CD4-positive, alpha-beta T cell treated with Interleukin-10 for 1 hour (primary cell): ENCODE measurements around the gene CD226.
"Not testable (repeated sequence)": the region's sequence is repeated elsewhere in the genome, so short reads cannot be mapped to it uniquely, and the experiment has no call there.

Experiments
- DNase-seq: peaks from one replicate; pipeline ENCODE4 v3.0.0-alpha.2; 2020

The CD226 gene

DNA sequence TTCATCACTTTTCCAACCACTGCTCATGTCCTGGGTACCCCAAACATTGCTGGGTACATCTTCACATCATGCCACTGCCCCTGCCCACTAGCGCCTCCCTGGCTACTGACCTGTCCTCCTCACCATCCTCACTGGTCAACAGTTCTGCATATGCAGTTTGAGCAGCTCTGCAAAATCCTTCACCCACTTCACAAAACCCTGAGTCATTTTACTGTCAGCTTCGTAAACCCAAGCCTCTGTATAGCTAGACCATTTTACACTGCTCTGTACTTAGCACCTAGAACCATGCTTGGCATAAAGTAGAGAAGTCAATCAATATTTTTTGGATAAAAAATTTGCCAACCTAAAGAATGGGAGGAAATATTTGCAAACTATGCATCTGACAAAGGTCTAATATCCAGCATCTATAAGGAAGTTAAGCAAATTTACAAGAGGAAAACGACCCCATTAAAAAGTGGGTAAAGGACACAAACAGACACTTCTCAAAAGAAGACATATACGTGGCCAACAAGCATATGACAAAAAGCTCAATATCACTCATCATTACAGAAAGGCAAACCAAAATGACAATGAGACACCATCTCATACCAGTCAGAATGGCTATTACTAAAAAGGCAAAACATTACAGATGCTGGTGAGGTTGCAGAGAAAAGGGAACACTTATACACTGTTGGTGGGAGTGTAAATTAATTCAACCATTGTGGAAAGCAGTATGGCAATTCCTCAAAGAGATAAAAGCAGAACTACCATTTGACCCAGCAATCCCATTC, 48.3 kb downstream of the CD226 start:
- DNase-seq = not testable (repeated sequence)

DNA sequence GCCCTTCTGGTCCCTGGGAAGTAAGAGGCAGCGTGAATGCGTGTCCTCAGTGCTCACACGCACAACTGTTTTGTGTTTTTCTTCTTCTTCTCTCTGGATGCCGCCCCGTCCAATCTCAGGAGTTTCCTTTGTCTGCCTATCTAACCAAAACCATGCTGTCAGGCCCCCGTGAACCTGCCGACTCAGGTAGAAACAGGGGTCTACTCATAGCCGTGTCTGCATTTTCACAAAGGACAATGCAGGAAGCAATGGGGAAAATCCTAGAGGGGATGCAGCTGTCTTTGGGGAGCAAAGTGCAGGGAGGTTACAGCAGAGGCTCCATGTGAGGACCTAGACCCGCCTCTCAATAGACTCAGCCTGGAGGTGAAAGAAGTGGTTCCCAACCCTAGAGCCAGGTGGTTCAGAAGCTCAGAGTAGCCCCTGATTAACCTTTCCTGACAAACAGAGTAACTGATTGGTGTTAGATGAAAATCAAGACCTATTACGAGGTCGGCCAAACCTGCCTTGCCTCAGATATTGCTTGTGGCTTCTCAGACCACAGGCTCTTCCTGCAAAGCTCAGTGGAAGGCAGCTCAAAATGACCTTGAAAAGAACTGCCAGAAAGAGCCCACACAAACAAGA, 49.3 kb downstream of the CD226 start:
- DNase-seq = peak; percentile 36

DNA sequence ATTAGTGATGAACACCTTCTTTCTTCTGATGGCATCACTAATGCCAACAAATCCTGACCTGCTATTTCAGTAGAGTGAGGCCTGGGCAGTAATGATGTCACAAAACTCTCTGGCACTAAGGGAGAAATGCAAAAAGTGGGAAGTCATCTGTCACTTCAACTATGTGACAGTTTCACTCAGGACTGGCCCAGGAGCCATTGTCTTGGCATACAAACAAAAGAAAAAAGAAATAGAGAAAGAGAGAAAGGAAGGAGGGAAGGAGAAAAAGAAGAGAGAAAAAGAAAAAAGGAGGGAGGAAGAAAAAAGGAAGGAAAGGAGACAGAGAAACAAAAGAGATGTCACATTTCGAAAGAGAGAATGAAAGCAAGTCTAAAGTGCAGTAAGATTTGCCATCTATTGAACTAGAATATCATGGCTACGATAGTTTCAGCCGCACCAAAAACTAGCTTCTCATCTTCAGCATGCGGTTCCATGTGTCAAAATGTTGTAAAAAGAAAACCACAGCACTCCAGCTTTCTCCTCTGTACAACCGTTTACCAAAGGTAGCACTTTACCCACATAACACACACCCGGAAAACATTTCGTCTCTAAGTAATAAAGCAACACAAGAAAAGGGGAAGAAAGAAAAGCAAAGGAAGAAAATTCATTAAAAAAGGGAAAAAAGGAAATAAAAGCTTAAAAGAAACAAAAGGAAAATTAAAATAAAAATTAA, 50.1 kb downstream of the CD226 start:
- DNase-seq = peak; percentile 59

DNA sequence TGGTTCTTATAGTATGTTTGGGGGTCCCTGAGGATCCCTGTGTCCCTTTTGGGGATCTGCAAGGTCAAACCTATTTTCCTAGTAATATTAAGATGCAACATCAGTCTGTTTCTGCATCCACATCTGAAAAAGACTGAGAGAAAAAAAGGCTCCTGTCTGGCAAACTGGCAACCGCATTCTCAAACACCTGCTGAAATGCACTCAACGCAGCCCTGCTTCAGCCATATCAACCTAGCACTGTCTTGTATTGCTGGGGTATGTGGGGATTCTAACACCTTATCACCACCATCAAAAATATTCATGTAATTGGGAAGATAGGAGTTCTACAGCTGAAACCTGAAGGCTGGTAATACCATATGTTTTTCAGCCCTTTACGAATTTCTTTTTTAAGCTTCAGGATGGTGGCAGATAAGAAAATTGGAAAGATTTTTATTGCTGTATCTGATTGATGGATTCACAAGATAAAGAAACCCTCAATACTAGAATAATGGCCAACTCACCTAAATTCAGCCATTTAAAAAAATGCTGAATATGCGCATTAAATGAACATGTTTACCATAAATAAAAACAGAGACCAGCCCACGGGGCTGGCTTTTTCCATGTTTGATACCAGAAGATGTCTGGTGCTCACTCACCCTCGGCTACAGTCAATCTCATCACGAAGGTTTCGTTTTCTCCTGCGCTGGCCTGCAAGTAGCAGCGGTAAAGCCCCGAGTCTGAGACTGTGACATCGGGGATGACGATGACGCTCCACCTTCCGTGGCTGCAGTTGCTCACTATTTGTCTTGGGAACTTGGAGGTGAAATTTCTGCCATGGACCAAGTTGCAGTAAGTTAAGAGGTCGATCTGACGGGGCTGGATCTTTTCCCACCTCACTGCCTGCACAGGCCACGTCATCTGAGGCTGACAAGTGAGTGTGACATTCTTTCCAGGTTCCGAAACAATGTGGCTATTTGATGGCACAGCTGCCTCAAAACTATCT, 52.3 kb downstream of the CD226 start:
- peak; percentile 66 for DNase-seq

DNA sequence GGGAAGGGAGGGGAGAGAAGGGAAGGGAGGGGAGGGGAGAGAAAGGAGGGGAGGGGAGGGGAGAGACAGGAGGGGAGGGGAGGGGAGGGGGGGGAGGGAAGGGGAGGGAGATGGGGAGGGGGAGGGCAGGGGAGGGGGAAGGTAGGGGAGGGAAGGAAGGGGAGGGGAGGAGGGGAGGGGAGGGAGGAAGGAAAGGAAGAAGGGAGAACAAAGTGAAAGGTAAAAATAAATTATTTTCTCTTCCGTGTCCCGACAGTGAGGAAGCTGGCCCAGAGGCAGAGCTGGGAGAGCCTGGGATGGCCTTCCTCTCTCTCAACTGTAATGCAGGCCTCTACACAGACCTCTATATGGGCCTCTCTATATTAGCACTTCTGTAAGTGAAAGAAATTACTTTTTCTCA, 53.2 kb downstream of the CD226 start:
- no peak for DNase-seq

DNA sequence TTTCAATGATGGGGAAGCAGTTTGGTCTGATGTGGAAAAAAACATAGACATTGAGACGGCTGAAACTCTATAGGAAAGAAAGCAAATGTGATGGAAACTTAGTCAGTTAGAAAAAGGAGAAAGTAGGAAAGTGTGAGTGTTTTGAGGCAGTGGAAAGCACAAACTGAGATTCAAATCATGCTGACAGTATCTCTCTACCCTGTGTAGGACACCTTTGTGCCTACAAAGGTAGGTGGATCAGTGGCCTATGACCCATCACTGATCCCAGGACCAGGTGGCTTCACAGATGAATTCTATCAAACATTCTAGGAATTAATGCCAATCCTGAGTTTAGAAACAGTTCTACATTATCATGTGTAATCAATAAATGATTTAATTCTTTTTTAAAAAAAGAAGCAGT, 57.1 kb downstream of the CD226 start:
- DNase-seq = no peak

DNA sequence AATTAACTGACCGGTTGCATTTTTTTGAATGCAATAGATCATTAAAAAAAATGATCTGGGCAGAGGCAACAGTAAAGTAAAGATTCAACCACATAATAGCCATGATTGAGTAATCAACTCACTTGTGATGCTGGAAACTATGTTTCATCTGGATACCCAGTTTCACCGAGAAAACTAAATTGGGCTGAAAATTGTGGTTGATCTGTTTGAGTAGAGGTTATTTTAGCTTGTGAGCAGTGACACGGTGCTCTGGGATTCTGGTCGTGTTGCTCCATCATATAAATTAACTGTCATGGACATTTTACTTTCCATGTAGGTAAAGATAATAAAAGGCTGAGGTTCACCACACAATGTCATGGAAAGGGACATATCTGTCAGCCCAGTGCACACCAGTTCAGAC, 58.7 kb downstream of the CD226 start:
- DNase-seq = no peak

DNA sequence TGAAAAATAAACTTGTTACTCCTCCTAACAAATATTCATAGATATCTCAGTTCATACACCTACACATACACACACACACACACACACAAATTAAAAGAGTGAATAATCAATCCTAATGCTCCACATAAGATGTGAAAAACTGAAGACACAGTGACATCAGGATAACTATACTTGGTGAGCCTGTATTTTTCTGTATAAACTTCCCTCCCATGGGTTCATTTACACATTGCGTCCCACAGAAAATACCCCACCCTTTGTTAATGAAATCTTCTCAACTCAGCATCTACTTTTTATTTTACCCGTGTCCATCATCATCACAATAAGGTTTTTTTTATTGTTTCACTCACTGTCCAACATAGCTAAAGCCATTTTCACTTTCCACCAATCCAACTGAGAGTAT, 60.4 kb downstream of the CD226 start:
- DNase-seq = no peak

DNA sequence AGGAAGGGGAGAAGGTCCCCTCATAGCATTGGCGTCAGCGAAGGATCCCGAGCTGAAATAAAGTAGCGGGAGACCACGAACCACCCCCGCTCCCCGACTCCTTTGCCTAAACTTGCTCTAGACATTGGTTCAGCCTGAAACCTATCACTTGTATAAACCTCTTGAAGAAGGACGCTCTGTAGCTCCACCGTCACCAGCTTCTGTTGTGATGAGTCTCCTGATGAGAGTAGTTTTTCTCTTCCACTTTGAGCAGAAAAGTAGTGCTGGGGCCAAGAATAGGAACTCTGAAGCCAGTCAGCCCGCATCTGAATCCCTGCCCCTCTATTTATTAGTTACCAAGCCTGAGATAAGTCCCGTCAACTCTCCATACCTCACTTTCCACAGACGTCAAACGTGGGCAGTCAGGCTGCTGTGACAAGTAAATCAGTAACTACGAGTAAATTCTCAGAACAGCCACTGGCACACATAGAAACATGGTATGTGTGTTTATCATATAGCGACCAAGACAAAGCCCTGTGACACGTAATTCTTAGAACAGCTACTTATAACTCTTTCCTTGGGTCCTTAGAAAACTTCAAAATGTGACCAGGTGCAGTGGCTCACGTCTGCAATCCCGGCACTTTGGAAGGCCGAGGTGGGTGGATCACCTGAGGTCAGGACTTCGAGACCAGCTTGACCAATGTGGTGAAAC, 61.7 kb downstream of the CD226 start:
- peak; percentile 50 for DNase-seq

DNA sequence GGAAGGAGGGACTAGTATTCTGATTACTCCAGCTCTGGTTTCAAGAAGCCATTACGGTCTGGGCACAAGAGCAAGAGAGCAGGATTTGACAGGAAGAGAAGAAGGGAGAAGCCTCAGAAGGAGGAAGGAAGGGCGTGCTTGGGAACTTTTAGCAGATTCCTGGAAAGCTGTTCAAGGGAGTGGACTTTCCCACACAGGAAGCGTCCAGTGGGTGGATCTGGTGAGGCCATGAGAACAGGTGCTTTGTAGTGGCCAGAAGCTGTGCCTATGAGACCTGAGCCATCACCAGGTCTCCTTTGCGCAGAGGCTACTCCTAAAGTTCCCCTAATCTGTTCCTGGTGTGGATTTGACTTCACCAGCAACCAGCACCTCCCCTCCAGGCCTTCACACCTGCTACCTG, 62.3 kb downstream of the CD226 start:
- no peak for DNase-seq

DNA sequence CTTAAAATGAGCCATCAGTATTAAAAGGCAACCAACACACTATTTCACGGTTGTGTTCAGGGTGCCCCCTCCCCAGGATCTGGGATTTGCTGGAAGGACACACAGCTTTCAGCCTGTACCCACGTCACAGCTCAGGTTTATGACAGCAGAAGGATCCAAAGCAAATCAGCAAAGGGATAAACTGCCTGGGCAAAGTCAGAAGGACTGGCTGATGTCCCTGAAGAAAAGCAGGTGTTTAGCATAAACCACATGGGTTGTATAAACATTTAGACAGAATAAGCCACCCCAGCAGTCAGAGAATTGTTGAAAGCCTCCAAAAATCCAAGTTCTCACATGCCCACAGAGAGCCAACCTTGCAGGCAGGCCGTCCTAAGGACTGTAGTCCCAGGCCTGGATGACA, 63.9 kb downstream of the CD226 start:
- DNase-seq = no peak

DNA sequence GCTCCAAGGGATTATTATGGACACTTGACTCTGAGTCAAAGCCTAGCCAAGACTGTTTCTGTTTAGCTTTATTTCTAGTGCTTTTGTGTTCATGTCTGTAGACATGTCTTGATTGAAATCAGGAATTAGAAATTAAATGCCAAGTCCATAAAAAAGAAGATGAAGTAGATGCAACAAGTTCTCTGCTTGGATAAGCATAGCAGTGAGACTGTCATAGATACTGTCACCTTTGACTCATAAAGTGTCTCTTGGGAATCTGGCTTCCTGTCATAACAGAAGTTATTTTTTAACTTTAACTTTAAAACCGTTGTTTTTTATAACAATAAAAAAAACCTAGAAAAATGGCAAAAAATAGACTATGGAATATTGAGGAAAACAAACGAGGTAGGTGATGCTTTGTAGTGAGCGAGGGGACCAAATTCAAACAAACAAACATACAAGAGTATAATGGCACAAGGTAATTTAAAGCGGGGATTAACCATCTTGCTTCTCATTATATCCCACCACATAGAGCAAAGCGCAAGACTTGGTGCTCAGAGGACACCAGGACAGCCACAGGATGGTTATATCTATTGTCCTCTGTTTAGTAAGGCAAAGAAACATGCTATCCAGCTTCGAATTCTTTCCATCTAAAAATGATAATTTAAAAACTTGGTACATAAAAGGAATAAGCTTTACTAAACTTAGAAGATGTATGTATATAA, 64.6 kb downstream of the CD226 start:
- DNase-seq = no peak

DNA sequence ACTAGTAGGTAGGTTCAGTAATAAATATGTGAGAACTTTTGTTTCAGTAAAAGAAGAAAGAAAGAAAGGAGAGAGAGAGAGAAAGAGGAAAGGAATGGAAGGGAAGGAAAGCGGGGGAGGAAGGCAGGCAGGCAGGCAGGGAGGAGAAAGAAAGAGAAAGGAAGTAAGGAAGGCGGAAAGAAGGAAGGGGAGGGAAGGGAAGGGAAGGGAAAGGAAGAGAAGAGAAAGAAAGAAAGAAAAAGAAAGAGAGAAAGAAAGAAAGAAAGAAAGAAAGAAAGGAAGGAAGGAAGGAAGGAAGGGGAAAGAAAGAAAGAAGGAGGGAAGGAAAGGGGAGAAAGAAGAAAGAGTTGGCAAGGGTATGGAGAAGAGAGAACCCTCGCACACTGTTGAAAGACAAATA, 67.6 kb downstream of the CD226 start:
- no peak for DNase-seq

DNA sequence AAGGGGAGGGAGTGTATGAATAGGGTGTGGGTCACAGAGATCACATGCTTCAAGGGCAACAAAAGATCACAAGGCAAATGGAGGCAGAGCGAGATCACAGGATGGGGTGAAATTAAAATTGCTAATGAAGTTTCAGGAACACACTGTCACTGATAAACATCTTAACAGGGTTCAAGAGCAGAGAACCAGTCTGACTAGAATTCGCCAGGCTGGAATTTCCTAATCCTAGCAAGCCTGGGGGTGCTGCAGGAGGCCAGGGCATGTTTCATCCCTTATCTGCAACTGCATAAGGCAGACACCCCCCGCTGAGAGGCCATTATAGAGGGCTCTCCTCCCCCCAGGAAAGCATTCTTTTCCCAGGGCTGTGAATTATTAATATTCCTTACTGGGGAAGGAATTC, 68.6 kb downstream of the CD226 start:
- DNase-seq = not testable (repeated sequence)

DNA sequence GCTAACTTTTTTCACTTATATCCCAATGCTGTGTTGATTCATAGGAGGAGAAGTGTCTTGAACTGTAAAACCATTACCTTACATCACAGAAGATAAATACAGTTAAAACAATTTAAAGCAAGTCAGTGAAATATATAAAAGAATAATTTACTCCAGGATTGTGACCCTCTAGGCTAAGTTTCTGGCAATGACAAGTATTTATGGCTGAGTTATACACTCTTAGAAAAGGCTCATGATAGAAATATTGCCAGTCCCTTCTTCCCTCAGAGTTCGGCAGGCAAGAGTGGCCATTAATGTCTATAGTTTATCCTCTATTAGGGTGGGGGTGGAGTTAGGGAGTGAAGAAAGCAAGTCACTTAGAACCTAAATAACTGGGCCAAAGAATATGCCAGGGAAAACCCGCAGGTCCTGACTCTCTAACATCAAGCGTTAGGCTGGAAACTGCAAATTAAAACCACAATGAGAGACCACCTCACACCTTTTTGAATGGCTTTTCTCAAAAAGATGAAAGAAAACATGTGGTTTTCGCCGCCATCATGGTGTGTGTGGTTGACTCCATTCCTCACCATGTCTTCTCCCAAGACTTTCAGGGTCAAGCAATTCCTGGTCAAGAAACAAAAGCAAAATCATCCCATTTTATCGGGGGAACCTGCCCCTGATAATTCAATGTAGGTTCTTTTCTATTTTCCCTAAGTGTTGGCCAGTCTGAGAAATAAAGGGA, 69.3 kb downstream of the CD226 start:
- no peak for DNase-seq

DNA sequence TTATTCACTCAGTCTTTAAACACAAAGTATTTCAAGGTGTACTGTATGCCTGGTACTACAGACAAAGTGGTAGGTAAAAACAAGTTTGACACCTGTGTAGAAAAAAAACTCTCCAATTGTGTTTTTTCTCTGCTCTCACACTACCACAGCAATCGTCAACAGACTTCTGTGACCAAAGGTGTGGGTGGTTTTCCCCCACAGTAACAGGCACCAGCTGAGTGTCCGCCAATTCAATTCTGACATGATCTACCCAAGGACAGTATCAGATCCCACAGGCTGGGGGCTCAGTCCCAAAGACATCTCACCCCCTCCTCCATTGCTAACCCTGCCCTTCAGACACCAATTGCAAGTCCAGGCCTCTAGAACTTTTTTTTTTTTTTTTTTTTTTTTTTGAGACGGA, 71.2 kb downstream of the CD226 start:
- DNase-seq = no peak

DNA sequence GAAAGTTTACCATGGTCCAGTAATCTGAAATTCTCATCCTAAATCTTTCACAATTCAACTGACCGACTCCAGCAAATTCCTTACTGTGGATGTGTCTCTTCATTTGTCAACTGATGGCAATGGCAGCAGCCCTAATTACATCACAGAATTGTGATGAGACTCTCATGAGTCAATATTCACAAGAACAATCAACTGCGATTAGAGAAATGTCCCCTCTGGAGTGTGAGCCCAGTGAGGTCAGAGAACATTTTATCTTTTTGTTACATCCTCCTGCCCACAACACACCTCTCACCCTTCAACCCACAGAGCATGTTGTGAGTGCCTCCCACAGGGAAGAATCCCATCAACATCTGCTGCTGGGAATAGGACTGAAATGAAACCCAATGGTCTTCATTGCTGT, 73.6 kb downstream of the CD226 start:
- DNase-seq = no peak

DNA sequence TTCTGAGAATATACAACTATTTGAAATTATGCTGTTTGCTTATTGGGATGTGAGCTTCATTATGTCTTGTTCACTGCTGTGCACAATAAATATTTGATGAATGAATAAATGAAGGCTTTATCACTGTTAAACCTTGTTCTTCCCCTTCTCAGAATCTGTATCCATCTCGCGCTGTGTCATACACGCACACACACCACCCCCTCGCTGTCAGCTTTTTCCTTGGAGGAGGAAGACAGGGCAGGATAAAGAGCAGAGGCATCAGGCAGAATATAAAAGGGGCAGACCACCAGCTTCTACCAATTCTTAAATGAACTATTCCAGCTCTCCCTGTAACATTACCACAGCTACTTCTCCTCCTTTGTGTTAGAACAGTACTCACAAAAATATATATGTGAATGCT, 75.0 kb downstream of the CD226 start:
- no peak for DNase-seq

DNA sequence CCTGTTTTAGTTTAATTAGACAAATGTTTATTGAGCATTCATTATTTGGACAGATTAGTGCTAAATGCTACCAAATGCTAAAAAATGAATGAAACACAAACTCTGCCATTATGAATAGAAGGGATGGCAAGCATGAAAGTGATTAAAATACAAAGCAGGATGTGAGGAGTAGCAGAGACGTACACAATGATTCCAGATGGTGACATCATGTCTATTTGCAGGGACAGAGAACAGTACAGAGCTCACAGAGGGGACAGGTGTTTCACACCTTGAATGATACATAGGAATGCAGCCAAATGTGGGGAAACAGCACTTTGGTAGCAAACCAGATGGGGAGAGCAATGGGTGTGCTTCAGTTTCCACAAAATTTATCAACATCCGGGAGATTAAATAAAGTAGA, 76.3 kb downstream of the CD226 start:
- DNase-seq = no peak

DNA sequence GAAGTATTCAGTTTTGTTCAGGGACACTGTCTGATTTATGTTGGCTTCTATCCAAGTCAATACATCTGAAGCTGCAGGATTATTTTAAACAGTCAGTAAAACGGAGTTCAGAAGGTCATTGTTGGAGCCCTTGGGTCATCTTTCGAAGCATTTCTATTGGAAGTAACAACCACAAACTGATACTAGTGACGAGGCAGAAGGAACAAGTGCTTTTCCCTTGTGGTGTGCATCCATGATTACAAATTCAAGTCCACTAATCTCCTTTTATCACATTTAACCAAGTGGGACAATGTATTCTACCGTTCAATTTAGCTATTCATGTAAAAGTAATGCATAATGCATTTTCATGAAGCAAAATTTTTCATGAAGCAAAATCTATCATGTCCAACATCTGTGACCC, 76.9 kb downstream of the CD226 start:
- no peak for DNase-seq

DNA sequence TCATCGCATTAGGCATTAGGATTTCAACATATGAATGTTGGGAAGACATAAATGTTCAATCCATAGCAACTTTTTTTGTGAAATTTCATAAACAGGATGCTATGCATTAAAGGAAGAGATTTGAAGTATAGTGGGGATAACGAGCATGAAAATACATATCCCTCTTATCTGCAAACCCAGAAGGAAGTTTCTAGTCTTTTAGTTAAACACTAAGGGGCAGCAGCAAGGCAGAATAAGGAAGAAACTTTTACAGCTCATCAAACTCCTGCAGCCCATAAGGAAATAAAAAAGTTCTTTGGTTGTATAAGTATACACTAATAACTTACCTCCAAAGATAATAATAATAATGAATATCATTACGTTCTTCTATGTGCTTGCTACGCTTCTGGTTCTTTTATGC, 81.5 kb downstream of the CD226 start:
- DNase-seq = no peak
